Measurements from ENCODE around the gene DUSP28. TPM values are rescaled to one million over a fixed set of nuclear protein-coding genes. Genes with fewer than 3 reads are reported as not detected.

DUSP28 gene
- total and polyA plus RNA-seq, 2 of the 13 experiments (the other 11 are each of a cell fraction or from before 2014, with no cell fraction given): 5.2 to 8.6 TPM

DNA sequence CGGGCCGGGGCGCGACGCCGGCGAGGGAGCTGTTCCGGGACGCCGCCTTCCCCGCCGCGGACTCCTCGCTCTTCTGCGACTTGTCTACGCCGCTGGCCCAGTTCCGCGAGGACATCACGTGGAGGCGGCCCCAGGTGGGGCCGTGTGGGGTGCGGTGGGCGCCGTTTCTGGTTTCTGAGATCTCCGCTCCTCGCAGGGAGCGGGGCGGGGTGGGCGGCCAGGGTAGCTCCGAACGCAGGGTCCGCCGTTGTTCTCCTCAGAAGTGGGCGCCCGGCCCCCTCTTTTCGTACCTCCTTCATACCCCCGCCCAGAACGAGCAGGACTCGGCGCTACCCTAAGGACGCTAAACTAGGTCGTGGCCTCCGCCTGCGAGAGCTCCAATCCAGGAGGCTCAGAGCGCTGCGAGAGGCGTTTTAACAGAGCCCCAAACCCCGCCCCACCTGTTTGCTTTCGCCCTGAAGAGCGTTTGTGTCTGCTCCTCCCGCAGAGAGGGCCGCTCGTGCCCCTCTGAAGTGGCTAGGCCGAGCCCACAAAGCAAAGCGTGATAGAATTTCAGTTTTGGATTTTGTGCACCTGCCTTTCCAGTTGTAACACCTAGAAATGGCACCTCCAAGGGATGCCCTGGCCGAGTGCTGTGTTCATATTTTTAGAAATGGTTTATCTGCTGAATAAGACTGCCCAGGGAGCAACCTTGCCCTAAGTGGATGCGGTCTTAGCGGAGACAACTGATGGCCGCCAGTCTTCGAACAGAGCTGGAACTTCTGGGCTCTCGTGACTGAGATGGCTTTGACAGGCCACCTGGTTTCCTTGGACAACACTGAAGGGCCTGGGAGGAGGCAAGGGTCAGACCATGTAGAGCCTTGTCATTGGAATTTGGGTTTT is 27.0 kb downstream of the DUSP28 start (continued):
- no peak for TF ChIP-seq LCORL (IDR thresholded peaks at IDR 0.05)
- no peak; the same call in 1 of the 2 replicates for TF ChIP-seq LCORL (CRISPR knock-in tag; IDR thresholded peaks at IDR 0.05)
- peak; percentile 11; the same call in 1 of the 2 replicates for TF ChIP-seq NR2F2 (IDR thresholded peaks at IDR 0.05; ENCODE audit: borderline replicate concordance, low read depth)
- TF ChIP-seq CHD4 (IDR thresholded peaks at IDR 0.05; ENCODE audit: borderline replicate concordance, low read length): no peak
- TF ChIP-seq ZNF234 (CRISPR knock-in tag; conservative IDR thresholded peaks at IDR 0.05): no peak
- peak; percentile 67; the same call in 1 of the 2 replicates for TF ChIP-seq ZNF674 (CRISPR knock-in tag; IDR thresholded peaks at IDR 0.05; ENCODE audit: low read depth)
- TF ChIP-seq KAT8 (CRISPR knock-in tag; IDR thresholded peaks at IDR 0.05): no peak
- TF ChIP-seq ZNF589 (CRISPR knock-in tag; conservative IDR thresholded peaks at IDR 0.05): no peak
- no peak for TF ChIP-seq KDM1A (CRISPR knock-in tag; IDR thresholded peaks at IDR 0.05)
- TF ChIP-seq PCBP1 (IDR thresholded peaks at IDR 0.05; ENCODE audit: borderline replicate concordance, low read depth, low read length): no peak
- TF ChIP-seq, protein P1, sequence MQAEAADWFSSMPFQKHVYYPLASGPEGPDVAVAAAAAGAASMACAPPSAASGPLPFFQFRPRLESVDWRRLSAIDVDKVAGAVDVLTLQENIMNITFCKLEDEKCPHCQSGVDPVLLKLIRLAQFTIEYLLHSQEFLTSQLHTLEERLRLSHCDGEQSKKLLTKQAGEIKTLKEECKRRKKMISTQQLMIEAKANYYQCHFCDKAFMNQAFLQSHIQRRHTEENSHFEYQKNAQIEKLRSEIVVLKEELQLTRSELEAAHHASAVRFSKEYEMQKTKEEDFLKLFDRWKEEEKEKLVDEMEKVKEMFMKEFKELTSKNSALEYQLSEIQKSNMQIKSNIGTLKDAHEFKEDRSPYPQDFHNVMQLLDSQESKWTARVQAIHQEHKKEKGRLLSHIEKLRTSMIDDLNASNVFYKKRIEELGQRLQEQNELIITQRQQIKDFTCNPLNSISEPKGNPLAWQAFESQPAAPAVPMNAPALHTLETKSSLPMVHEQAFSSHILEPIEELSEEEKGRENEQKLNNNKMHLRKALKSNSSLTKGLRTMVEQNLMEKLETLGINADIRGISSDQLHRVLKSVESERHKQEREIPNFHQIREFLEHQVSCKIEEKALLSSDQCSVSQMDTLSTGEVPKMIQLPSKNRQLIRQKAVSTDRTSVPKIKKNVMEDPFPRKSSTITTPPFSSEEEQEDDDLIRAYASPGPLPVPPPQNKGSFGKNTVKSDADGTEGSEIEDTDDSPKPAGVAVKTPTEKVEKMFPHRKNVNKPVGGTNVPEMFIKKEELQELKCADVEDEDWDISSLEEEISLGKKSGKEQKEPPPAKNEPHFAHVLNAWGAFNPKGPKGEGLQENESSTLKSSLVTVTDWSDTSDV (CRISPR knock-in tag; IDR thresholded peaks at IDR 0.05): 0 out of 2 replicates have a peak, but pooled peaks have one; percentile 34
- 0 out of 2 replicates have a peak, but pooled peaks have one; percentile 41 for TF ChIP-seq GTF3A (CRISPR knock-in tag; conservative IDR thresholded peaks at IDR 0.05)
- peak; percentile 15; the same call in 1 of the 2 replicates for TF ChIP-seq SOX5 (CRISPR knock-in tag; IDR thresholded peaks at IDR 0.05; ENCODE audit: borderline replicate concordance)
- TF ChIP-seq ZC3H13 (CRISPR knock-in tag; IDR thresholded peaks at IDR 0.05): no peak
- TF ChIP-seq CREB1 (IDR thresholded peaks at IDR 0.05): no peak
- TF ChIP-seq CREB1 (CRISPR knock-in tag; IDR thresholded peaks at IDR 0.05): no peak
- no peak for TF ChIP-seq PHF8 (CRISPR knock-in tag; IDR thresholded peaks at IDR 0.05)
- TF ChIP-seq CCAR2 (optimal IDR thresholded peaks at IDR 0.05; ENCODE audit: low read depth, low read length): no peak
- TF ChIP-seq TGIF2 (CRISPR knock-in tag; IDR thresholded peaks at IDR 0.05): no peak
- TF ChIP-seq RFX1 (IDR thresholded peaks at IDR 0.05): no peak
- TF ChIP-seq, protein P2, sequence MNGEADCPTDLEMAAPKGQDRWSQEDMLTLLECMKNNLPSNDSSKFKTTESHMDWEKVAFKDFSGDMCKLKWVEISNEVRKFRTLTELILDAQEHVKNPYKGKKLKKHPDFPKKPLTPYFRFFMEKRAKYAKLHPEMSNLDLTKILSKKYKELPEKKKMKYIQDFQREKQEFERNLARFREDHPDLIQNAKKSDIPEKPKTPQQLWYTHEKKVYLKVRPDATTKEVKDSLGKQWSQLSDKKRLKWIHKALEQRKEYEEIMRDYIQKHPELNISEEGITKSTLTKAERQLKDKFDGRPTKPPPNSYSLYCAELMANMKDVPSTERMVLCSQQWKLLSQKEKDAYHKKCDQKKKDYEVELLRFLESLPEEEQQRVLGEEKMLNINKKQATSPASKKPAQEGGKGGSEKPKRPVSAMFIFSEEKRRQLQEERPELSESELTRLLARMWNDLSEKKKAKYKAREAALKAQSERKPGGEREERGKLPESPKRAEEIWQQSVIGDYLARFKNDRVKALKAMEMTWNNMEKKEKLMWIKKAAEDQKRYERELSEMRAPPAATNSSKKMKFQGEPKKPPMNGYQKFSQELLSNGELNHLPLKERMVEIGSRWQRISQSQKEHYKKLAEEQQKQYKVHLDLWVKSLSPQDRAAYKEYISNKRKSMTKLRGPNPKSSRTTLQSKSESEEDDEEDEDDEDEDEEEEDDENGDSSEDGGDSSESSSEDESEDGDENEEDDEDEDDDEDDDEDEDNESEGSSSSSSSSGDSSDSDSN (CRISPR knock-in tag; IDR thresholded peaks at IDR 0.05): peak; percentile 6; the same call in 1 of the 2 replicates
- no peak for TF ChIP-seq HNF4A (CRISPR knock-in tag; IDR thresholded peaks at IDR 0.05)
- no peak for TF ChIP-seq RAD21 (CRISPR knock-in tag; IDR thresholded peaks at IDR 0.05)
- TF ChIP-seq, protein P3, sequence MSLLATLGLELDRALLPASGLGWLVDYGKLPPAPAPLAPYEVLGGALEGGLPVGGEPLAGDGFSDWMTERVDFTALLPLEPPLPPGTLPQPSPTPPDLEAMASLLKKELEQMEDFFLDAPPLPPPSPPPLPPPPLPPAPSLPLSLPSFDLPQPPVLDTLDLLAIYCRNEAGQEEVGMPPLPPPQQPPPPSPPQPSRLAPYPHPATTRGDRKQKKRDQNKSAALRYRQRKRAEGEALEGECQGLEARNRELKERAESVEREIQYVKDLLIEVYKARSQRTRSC (CRISPR knock-in tag; IDR thresholded peaks at IDR 0.05; ENCODE audit: low read depth): no peak
- TF ChIP-seq GZF1 (CRISPR knock-in tag; IDR thresholded peaks at IDR 0.05): no peak
- no peak for TF ChIP-seq ZNF660 (CRISPR knock-in tag; IDR thresholded peaks at IDR 0.05; ENCODE audit: borderline replicate concordance, low read depth)
- no peak; the same call in 1 of the 2 replicates for TF ChIP-seq KDM2A (CRISPR knock-in tag; IDR thresholded peaks at IDR 0.05; ENCODE audit: borderline replicate concordance, low read depth)
